GM12878 (cell line): ENCODE measurements around the gene PDXP. TPM values are rescaled to one million over a fixed set of nuclear protein-coding genes. Genes with fewer than 3 reads are reported as not detected.

Source experiments
- ATAC-seq: fragments of 200-7000 bp; cut with Tn5 transposase; 3 replicates; pipeline ENCODE4 v1.9.1; 2020; ENCODE audit warnings: mild to moderate bottlenecking, moderate library complexity
- BruUV-seq: library from RNA; stranded (reverse); fragments of 400-500 nt; replicated peaks from 2 replicates; lab custom pipeline; 2021; lab: Mats Ljungman, UMichigan
- CTCF ChIA-PET: fragments of 300-600 bp; sonication (Branson Sonifier 250); formaldehyde crosslinking; extraction: SDS; loops from one replicate; lab custom pipeline; 2021; ENCODE audit warnings: inconsistent platforms; lab: Yijun Ruan, JAX
- POLR2A ChIA-PET: fragments of 350-600 bp; formaldehyde crosslinking; extraction: SDS; loops from one replicate; lab custom pipeline; 2021; ENCODE audit warnings: inconsistent platforms; lab: Charles Lee
- RAD21 ChIA-PET: fragments of 300-600 bp; sonication (Branson Sonifier 250); formaldehyde crosslinking; loops from one replicate; lab custom pipeline; 2023; ENCODE audit warnings: antibody characterized with exemption; ENCODE audit not compliant: unreplicated experiment; lab: Charles Lee
- SMC1A ChIA-PET: fragments of 300-600 bp; sonication (Branson Sonifier 250); formaldehyde crosslinking; loops from one replicate; lab custom pipeline; 2023; ENCODE audit not compliant: unreplicated experiment, uncharacterized antibody; lab: Charles Lee
- DNase-seq: peaks from one replicate; pipeline ENCODE4 v3.0.0-alpha.2; 2011; ENCODE audit warnings: low read depth, low spot score
- FAIRE-seq: peaks from 3 replicates; lab custom pipeline; 2011; peaks lifted over from hg19 to GRCh38; lab: Jason Lieb, UNC
- H2AFZ ChIP-seq: 2 replicates; pipeline ENCODE4 v1.6.0; 2011; ENCODE audit warnings: low read depth, low read length, control low read depth; ENCODE audit not compliant: control insufficient read depth
- H3K27ac ChIP-seq: 2 replicates; pipeline ENCODE4 v1.5.1; 2011; ENCODE audit warnings: control low read depth; ENCODE audit not compliant: control insufficient read depth, insufficient read depth
- H3K27me3 ChIP-seq, 2 experiments: replicated peaks in 1 of 2; 2 replicates each; pipeline versions ENCODE4 v1.6.0 to v1.6.1; 2011; ENCODE audit warnings: low read length in 1 of 2; ENCODE audit not compliant: control insufficient read depth in 2 of 2, insufficient read depth in 2 of 2
- H3K36me3 ChIP-seq, 2 experiments: 2 replicates each; pipeline ENCODE4 v1.5.1; 2011; ENCODE audit warnings: low read length in 1 of 2; ENCODE audit not compliant: control insufficient read depth in 2 of 2, insufficient read depth in 2 of 2
- H3K4me1 ChIP-seq: 2 replicates; pipeline ENCODE4 v1.6.1; 2011; ENCODE audit warnings: mild to moderate bottlenecking, low read length, moderate library complexity, mixed read lengths; ENCODE audit not compliant: control insufficient read depth, insufficient read depth
- H3K4me2 ChIP-seq: 2 replicates; pipeline ENCODE4 v1.6.0; 2011; ENCODE audit warnings: control low read depth; ENCODE audit not compliant: control insufficient read depth, insufficient read depth
- H3K4me3 ChIP-seq: fragments of 200-600 bp; sonication (generic); 2 replicates; pipeline ENCODE4 v1.5.1; 2016
- H3K79me2 ChIP-seq: 2 replicates; pipeline ENCODE4 v1.6.0; 2011; ENCODE audit warnings: low read length; ENCODE audit not compliant: control insufficient read depth, insufficient read depth
- H3K9ac ChIP-seq: 2 replicates; pipeline ENCODE4 v1.8.0; 2011; ENCODE audit warnings: low read length, control low read depth, mixed read lengths; ENCODE audit not compliant: control insufficient read depth, insufficient read depth
- H3K9me3 ChIP-seq: replicated peaks from 3 replicates; pipeline ENCODE4 v1.5.1; 2011; ENCODE audit warnings: mild to moderate bottlenecking, low read length; ENCODE audit not compliant: control insufficient read depth, insufficient read depth
- H4K20me1 ChIP-seq: 2 replicates; pipeline ENCODE4 v1.6.0; 2011; ENCODE audit not compliant: control insufficient read depth, insufficient read depth
- DPF2 ChIP-seq: fragments of 450-650 bp; IDR thresholded peaks from 2 replicates; pipeline ENCODE4 v1.6.1; 2017; ENCODE audit warnings: mild to moderate bottlenecking
- HDAC2 ChIP-seq: fragments of 200-600 bp; sonication (generic); IDR thresholded peaks from 2 replicates; pipeline ENCODE4 v1.6.1; 2017
- NR2F1 ChIP-seq: fragments of 450-650 bp; conservative IDR thresholded peaks from 2 replicates; pipeline ENCODE4 v1.6.1; 2017; ENCODE audit warnings: mild to moderate bottlenecking
- PKNOX1 ChIP-seq: fragments of 450-650 bp; IDR thresholded peaks from 2 replicates; pipeline ENCODE4 v1.6.1; 2016; ENCODE audit warnings: mild to moderate bottlenecking
- RELA ChIP-seq: fragments of 450-650 bp; IDR thresholded peaks from 2 replicates; pipeline ENCODE4 v1.8.0; 2014; ENCODE audit warnings: borderline replicate concordance; ENCODE audit not compliant: partially characterized antibody
- SMAD5 ChIP-seq: IDR thresholded peaks from 2 replicates; pipeline ENCODE4 v1.6.1; 2016; ENCODE audit warnings: antibody characterized with exemption, low read depth
- SMARCA5 ChIP-seq: fragments of 450-650 bp; IDR thresholded peaks from 2 replicates; pipeline ENCODE4 v1.6.1; 2017; ENCODE audit warnings: mild to moderate bottlenecking
- SPI1 ChIP-seq: IDR thresholded peaks from 2 replicates; pipeline ENCODE4 v1.6.1; 2011; ENCODE audit warnings: low read depth, mild to moderate bottlenecking, low read length, moderate library complexity, borderline replicate concordance; ENCODE audit not compliant: insufficient read depth
- SREBF2 ChIP-seq: IDR thresholded peaks from 2 replicates; pipeline ENCODE4 v1.6.1; 2012; ENCODE audit warnings: mild to moderate bottlenecking, low read length
- STAT1 ChIP-seq: fragments of 450-650 bp; conservative IDR thresholded peaks from 2 replicates; pipeline ENCODE4 v1.6.1; 2014; ENCODE audit warnings: antibody characterized with exemption, mild to moderate bottlenecking
- ZSCAN29 ChIP-seq: fragments of 450-650 bp; IDR thresholded peaks from 2 replicates; pipeline ENCODE4 v1.6.1; 2017; ENCODE audit warnings: mild to moderate bottlenecking, moderate library complexity
- WGBS: methylation state at CpG from one replicate; pipeline ENCODE4 v1.1.6; 2016; ENCODE audit warnings: low lambda C conversion rate; ENCODE audit not compliant: insufficient replicate concordance, insufficient coverage; ENCODE audit errors: missing lambda C conversion rate; 5-methylcytosine and 5-hydroxymethylcytosine counted together
- in situ Hi-C: fragments of 300-500 bp; cut with MboI; formaldehyde crosslinking; loops from 9 replicates; pipeline ENCODE4 v1.14.3; 2018; ENCODE audit warnings: mixed read lengths
- intact Hi-C: fragments of 100-400 bp; cut with micrococcal nuclease; formaldehyde crosslinking; loops from one replicate; pipeline ENCODE4 v1.14.2; 2022; ENCODE audit not compliant: unreplicated experiment
- polyA plus RNA-seq, 11 experiments: library from polyadenylated mRNA; depleted of rRNA in 4 of 11; unstranded in 6 of 11; stranded (reverse) in 5 of 11; fragments of >200 nt; fragmentation: Nextera tagmentation in 4 of 11; fragmentation: Illumina TruSeq in 1 of 11; extraction: Ambion mirVana in 4 of 11; extraction: Trizol in 1 of 11; gene quantifications; 1 replicate in 1 of 11; 2 replicates in 10 of 11; pipeline versions ENCODE4 v1.2.1 to v1.2.3, GENCODE V29; 2011 to 2016; ENCODE audit warnings: inconsistent platforms in 2 of 11, missing spikeins in 2 of 11, low read depth in 1 of 11
- total RNA-seq, 4 experiments: library from RNA; depleted of rRNA in 3 of 4; stranded (reverse); fragments of >200 nt in 3 of 4; fragmentation: Illumina TruSeq in 1 of 4; extraction: Trizol in 1 of 4; gene quantifications; 2 replicates each; pipeline versions ENCODE4 v1.2.1 to v1.2.3, GENCODE V29; 2013 to 2021
- TF ChIP-seq, protein P1 (sequence below): fragments of 450-650 bp; formaldehyde crosslinking; IDR thresholded peaks from 2 replicates; pipeline ENCODE4 v1.4.0; 2020; ENCODE audit warnings: mild to moderate bottlenecking, moderate library complexity

PDXP gene
- total and polyA plus RNA-seq, 10 of the 15 experiments (the other 5 are each of a cell fraction or from before 2014, with no cell fraction given) = 4.4 to 56.7 (median 34.6) TPM

DNA sequence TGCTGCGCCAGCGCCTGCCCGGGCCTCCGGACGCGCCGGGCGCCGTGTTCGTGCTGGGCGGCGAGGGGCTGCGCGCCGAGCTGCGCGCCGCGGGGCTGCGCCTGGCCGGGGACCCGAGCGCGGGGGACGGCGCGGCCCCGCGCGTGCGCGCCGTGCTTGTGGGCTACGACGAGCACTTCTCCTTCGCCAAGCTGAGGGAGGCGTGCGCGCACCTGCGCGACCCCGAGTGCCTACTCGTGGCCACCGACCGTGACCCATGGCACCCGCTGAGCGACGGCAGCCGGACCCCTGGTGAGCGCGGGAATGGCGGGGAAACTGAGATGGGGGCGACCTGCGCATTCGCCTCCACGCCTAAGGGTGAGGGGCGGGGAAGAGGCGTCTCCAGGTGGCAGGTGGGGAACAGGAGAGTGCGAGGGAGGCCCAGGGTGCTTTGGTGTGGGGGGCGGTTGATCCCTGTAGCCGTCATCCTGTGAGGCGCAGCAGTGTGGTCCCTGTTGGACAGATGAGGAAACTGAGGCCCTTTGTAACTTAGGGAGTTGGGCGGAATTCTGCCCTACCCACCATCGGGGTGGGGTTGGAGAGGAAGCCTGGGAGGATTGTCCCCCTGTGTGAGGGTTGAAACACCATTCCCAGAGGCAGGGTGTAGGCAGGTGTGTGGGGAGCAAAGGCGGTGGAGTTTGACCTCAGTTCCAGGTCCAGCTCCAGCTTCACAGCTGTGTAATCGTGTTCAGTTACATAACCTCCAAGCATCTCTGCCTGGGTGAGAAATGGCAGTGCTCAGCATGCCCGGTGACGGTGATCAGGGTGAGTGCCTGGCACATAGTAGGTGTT, 758 bp downstream of the PDXP start (continued):
- TF ChIP-seq SMAD5 (no peak), SREBF2 (no peak), PKNOX1 (no peak)

DNA sequence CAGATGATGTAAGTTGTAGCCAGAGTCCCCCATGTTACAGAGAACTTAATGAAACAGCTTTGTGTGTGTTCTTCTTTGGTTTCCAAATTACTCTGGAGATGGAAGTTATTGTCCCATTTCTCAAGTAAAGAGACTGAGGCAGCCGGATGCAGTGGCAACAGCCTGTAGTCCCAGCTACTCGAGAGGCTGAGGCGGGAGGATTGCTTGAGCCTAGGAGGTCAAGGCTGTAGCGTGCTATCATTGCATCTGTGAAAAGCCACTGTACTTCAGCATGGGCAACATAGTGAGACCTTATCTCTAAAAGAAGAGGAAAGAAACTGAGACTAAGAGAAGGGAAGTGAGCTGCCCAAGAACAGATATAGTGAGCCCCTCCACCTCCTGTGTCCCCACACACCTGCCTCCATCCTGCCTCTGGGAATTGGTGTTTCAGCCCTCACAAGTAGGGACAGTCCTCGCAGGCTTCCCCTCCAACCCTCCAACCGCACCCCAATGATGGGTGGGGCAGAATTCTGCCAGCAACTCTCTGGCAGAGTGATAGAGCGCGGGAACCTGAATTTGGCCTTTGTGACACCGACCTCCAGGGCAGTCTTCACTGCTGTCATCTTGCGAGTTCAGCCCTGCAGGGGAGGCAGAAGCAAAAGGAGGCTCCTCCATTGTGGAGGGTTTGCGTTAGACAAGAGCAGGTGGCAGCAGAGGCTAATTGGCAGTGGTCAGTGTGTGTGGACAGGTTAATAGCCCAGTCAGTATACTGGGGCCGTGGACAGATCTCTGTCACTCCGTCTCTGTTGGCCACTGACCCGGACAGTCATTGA, 1.6 kb downstream of the PDXP start:
- peak overlapping the region; percentile 96 for H3K4me2 ChIP-seq
- no peak for DNase-seq
- in situ Hi-C loops (no loop called here), intact Hi-C loops (loop anchor here (2.0 kb wide), 1 partner anchor 203 kb away; no protein-coding TSS in a partner anchor)
- peaks cover 51% of the 10 kb centered on the region for H3K79me2 ChIP-seq
- TSS peak; percentile 69 for BruUV-seq
- ChIA-PET RAD21 (interaction anchor here (0.8 to 9.1 kb wide), 14 partner anchors 11 to 203 kb away, joined by 3 to 173 read pairs (median 12); partner anchors contain the start of genes GGA1, LGALS1, NOL12 and SH3BP1), SMC1A (interaction anchor here (1.2 to 7.9 kb wide), 8 partner anchors 12 to 147 kb away, joined by 3 to 157 read pairs (median 30); partner anchors contain the start of genes GCAT, GGA1, LGALS1 and NOL12), CTCF (interaction anchor here (0.9 to 11.7 kb wide), 15 partner anchors 10 to 294 kb away, joined by 3 to 414 read pairs (median 8); partner anchors contain the start of genes C22orf23, GGA1, LGALS1 and NOL12), POLR2A (interaction anchor here (0.8 to 9.6 kb wide), 6 partner anchors 18 to 67 kb away, joined by 3 to 209 read pairs (median 6); partner anchors contain the start of genes LGALS1 and NOL12)
- FAIRE-seq = peak; percentile 64
- no peaks in the 10 kb centered on the region for H4K20me1 ChIP-seq
- WGBS = 46% methylated on average over 14 of the region's 14 CpGs
- H3K27ac ChIP-seq = peak overlapping the region; percentile 64
- peak overlapping the region; percentile 82 for H3K4me3 ChIP-seq
- H3K9me3 ChIP-seq = no peaks in the 10 kb centered on the region
- no peak overlapping the region for H2AFZ ChIP-seq
- no peaks in the 10 kb centered on the region for H3K27me3 ChIP-seq
- H3K36me3 ChIP-seq = peaks cover 0 to 2% of the 10 kb centered on the region in 2 experiments; a peak in 2 of 4 replicates
- no peak for ATAC-seq
- peak overlapping the region; percentile 70 for H3K9ac ChIP-seq
- TF ChIP-seq HDAC2 (no peak), RELA (no peak), ZSCAN29 (no peak), SMARCA5 (peak; percentile 23; the same call in 1 of the 2 replicates), STAT1 (no peak), NR2F1 (peak; percentile 36; the same call in 1 of the 2 replicates), DPF2 (peak; percentile 78; the same call in 1 of the 2 replicates), SPI1 (peak; percentile 51; the same call in 1 of the 2 replicates)
- TF ChIP-seq, protein P1, sequence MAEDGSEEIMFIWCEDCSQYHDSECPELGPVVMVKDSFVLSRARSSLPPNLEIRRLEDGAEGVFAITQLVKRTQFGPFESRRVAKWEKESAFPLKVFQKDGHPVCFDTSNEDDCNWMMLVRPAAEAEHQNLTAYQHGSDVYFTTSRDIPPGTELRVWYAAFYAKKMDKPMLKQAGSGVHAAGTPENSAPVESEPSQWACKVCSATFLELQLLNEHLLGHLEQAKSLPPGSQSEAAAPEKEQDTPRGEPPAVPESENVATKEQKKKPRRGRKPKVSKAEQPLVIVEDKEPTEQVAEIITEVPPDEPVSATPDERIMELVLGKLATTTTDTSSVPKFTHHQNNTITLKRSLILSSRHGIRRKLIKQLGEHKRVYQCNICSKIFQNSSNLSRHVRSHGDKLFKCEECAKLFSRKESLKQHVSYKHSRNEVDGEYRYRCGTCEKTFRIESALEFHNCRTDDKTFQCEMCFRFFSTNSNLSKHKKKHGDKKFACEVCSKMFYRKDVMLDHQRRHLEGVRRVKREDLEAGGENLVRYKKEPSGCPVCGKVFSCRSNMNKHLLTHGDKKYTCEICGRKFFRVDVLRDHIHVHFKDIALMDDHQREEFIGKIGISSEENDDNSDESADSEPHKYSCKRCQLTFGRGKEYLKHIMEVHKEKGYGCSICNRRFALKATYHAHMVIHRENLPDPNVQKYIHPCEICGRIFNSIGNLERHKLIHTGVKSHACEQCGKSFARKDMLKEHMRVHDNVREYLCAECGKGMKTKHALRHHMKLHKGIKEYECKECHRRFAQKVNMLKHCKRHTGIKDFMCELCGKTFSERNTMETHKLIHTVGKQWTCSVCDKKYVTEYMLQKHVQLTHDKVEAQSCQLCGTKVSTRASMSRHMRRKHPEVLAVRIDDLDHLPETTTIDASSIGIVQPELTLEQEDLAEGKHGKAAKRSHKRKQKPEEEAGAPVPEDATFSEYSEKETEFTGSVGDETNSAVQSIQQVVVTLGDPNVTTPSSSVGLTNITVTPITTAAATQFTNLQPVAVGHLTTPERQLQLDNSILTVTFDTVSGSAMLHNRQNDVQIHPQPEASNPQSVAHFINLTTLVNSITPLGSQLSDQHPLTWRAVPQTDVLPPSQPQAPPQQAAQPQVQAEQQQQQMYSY (CRISPR knock-in tag) = no peak
- TF ChIP-seq, all 136 proteins: peak for 4
- peaks cover 12% of the 10 kb centered on the region for H3K4me1 ChIP-seq
